RWPE1 (cell line): ENCODE data around the gene ZFAND3.
A peak's percentile ranks its signal among the peaks of the same experiment; 100 is the strongest.
"Not testable (repeated sequence)": the region's sequence is repeated elsewhere in the genome, so short reads cannot be mapped to it uniquely, and the experiment has no call there.

ENCODE experiments used
- CTCF ChIA-PET: fragments of 350-600 bp; sonication (Branson Sonifier 250); formaldehyde crosslinking; extraction: SDS; loops from one replicate; lab custom pipeline; 2021; lab: Yijun Ruan, JAX
- POLR2A ChIA-PET: fragments of 400-600 bp; formaldehyde crosslinking; extraction: SDS; loops from one replicate; lab custom pipeline; 2020; ENCODE audit warnings: antibody characterized with exemption; ENCODE audit not compliant: low non-redundant PET; lab: Yijun Ruan, JAX
- DNase-seq: peaks from one replicate; pipeline ENCODE4 v3.0.0; 2012; ENCODE audit warnings: low spot score
- H3K27ac ChIP-seq: fragments of 450-650 bp; 2 replicates; pipeline ENCODE4 v1.5.1; 2017
- TF ChIP-seq, protein P1 (sequence below): fragments of 450-650 bp; conservative IDR thresholded peaks from 2 replicates; pipeline ENCODE4 v1.5.1; 2017; ENCODE audit warnings: low read depth, mild to moderate bottlenecking

Gene ZFAND3

DNA sequence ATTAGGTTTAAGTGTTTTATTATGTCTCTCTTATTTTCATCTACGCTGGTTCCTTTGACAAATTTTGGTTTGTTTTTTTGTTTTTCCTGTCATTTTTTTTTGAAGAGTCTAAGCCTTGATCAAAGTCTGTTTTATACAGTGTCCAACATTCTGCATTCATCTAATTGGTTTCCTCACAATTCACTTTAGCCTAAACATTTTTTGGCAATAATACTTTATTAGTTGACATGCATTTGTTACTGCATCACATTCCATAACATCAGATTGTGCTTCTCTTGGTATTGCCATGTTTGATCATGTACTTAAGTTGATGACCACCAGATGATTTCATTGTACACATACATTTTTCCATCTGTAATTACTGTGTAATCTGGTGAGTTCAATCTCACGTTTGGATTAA, 173.2 kb downstream of the ZFAND3 start:
- TF ChIP-seq, protein P1, sequence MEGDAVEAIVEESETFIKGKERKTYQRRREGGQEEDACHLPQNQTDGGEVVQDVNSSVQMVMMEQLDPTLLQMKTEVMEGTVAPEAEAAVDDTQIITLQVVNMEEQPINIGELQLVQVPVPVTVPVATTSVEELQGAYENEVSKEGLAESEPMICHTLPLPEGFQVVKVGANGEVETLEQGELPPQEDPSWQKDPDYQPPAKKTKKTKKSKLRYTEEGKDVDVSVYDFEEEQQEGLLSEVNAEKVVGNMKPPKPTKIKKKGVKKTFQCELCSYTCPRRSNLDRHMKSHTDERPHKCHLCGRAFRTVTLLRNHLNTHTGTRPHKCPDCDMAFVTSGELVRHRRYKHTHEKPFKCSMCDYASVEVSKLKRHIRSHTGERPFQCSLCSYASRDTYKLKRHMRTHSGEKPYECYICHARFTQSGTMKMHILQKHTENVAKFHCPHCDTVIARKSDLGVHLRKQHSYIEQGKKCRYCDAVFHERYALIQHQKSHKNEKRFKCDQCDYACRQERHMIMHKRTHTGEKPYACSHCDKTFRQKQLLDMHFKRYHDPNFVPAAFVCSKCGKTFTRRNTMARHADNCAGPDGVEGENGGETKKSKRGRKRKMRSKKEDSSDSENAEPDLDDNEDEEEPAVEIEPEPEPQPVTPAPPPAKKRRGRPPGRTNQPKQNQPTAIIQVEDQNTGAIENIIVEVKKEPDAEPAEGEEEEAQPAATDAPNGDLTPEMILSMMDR, result no peak
- H3K27ac ChIP-seq, result no peak overlapping the region
- ChIA-PET POLR2A (no interaction called here), CTCF (interaction anchor here (0.7 kb wide), 1 partner anchor 59 kb away, joined by 3 read pairs; no protein-coding TSS in a partner anchor)
- DNase-seq, result no peak

DNA sequence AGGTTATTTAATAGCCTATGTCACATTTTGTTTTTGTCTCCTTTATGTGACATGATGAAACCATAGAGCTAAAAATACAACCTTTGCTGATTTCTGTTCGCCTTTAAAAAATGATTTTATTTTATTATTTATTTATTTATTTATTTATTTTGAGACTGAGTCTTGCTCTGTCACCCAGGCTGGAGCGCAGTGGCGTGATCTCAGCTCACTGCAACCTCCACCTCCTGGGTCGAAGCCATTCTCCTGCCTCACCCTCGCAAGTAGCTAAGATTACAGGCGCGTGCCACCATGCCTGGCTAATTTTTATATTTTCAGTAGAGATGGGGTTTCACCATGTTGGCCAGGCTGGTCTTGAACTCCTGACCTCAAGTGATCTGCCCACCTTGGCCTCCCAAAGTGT, 173.7 kb downstream of the ZFAND3 start:
- DNase-seq, H3K27ac ChIP-seq, POLR2A ChIA-PET: not testable (repeated sequence)
- CTCF ChIA-PET, result interaction anchor here (0.7 kb wide), 1 partner anchor 59 kb away, joined by 3 read pairs; no protein-coding TSS in a partner anchor

DNA sequence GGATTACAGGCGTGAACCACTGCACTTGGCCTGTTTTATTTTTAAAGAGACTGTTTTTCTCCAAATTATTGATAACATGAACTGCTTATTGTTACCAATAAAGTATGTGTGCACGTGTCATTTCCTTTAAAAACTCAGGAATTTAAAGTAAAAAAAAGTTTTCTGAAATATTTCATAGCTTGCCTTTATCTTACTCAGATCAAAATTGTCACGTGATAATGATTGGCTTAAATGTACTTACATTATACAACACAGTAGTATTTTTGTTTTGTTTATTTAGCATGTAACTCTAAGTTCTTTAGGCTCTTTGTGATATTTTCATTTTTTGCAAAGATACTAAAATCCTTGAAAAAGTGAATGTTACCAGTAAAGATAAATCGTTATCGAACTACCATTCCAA, 174.1 kb downstream of the ZFAND3 start:
- DNase-seq, result no peak
- ChIA-PET POLR2A (no interaction called here), CTCF (interaction anchor here (0.6 to 0.7 kb wide), 2 partner anchors 59 to 540 kb away, joined by 3 read pairs; no protein-coding TSS in a partner anchor)
- no peak overlapping the region for H3K27ac ChIP-seq
- TF ChIP-seq, protein P1, result no peak

DNA sequence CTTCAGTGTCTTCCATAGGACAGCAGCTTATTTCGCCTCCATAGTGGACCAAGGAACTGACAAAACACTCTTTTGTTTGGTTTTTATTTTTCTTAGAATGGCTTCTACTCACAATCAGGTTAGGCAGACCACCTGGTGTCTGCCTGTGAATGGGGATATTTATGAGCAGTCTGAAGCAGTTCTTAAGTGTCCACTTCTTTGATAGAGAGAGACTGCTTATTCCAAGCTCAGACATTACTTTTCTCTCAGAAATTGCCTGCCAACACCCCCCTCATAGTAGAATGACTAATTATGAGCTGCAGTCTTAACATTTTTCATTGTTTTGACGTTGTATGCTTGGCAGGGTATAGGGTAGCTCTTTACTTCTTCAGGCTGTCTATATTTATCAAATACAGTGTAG, 174.7 kb downstream of the ZFAND3 start:
- ChIA-PET CTCF (interaction anchor here (0.6 to 0.7 kb wide), 2 partner anchors 15 to 540 kb away, joined by 3 read pairs; no protein-coding TSS in a partner anchor), POLR2A (interaction anchor here (0.5 kb wide), 1 partner anchor 9 kb away, joined by 4 read pairs; no protein-coding TSS in a partner anchor)
- no peak overlapping the region for H3K27ac ChIP-seq
- TF ChIP-seq, protein P1, result no peak
- DNase-seq, result peak; percentile 26

- TF ChIP-seq, protein P1, result no peak
- DNase-seq, result no peak
- ChIA-PET CTCF (no interaction called here), POLR2A (no interaction called here)
- H3K27ac ChIP-seq, result no peak overlapping the region
These were observed 178.8 kb downstream of the ZFAND3 start for GRCh38 chr6:37998366-37998765.

DNA sequence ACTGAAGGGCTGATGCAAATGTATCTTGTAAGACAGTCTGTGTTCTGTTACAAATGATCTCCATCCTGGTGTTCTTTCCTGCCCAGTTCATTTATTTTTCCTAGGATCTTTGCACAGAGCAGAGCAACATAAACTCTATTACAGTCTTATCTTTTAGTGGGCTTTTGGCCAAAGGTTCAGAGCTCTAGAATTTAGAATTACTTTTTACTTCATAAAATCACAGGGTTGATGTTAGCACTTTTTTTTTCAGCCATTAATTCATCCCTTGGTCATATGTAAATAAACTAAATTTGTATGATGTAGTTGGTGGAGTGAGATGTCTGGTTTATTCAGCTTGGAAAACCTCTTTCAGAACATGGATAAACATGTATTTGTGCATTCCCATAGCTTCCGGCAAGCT, 181.9 kb downstream of the ZFAND3 start:
- CTCF ChIA-PET, result interaction anchor here (0.5 to 0.8 kb wide), 3 partner anchors 11 to 976 kb away, joined by 3 to 4 read pairs (median 4); no protein-coding TSS in a partner anchor
- POLR2A ChIA-PET, result interaction anchor here (0.6 kb wide), 1 partner anchor 194 kb away, joined by 3 read pairs; no protein-coding TSS in a partner anchor

DNA sequence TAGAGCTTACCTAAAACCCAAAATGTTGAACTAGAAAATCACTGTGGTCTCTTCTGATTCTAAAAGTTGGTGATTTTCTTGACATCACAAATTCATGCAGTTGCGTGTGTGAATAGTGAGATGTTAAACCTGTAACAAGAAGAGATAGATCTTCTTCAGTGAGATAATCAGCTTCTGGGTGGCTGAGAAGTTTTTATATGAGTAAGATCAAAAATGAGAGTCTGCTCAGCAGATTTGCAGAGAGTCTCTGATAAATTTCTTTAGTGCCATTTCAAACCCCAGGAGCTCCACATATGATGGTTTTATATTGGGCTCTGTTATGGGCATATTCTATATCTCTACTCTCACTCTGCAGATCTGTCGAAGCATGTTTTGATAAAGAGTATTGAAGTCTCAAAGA, 185.4 kb downstream of the ZFAND3 start:
- ChIA-PET POLR2A (no interaction called here), CTCF (interaction anchor here (1.1 kb wide), 1 partner anchor 30 kb away, joined by 5 read pairs; no protein-coding TSS in a partner anchor)
- no peak for DNase-seq
- TF ChIP-seq, protein P1, result no peak
- no peak overlapping the region for H3K27ac ChIP-seq

More for the DNA sequence above, 181.9 kb downstream of the ZFAND3 start:
- no peak overlapping the region for H3K27ac ChIP-seq
- DNase-seq, result no peak
- TF ChIP-seq, protein P1, result no peak
